Uterus (tissue), 2 donors: ENCODE data around the gene NELL1.

Source experiments
- CTCF ChIP-seq, 4 experiments: fragments of 200-600 bp in 2 of 4; fragments of 450-650 bp in 2 of 4; sonication (generic) in 2 of 4; IDR thresholded peaks; one replicate each; pipeline ENCODE4 v1.5.1; 2016 to 2019; ENCODE audit warnings: antibody characterized with exemption in 4 of 4, mild to moderate bottlenecking in 2 of 4, moderate library complexity in 1 of 4
- POLR2A ChIP-seq, 2 donors: fragments of 450-650 bp; IDR thresholded peaks; one replicate each; pipeline ENCODE4 v1.6.1; 2016; ENCODE audit warnings: antibody characterized with exemption in 2 of 2, mild to moderate bottlenecking in 1 of 2, moderate library complexity in 1 of 2

- TF ChIP-seq CTCF (IDR thresholded peaks at IDR 0.05): no peak
- no peak for TF ChIP-seq POLR2A (IDR thresholded peaks at IDR 0.05)
Measured at GRCh38 chr11:21307874-21308273, 638.5 kb downstream of the NELL1 start.
